Medulla oblongata (tissue), 1 donor: ENCODE results near the gene ZNF532.
"Not testable (repeated sequence)": the region's sequence is repeated elsewhere in the genome, so short reads cannot be mapped to it uniquely, and the experiment has no call there.

Experiments
- DNase-seq: peaks from one replicate; pipeline ENCODE4 v3.0.0-alpha.2; 2015; ENCODE audit errors: extremely low spot score

ZNF532 gene

DNA sequence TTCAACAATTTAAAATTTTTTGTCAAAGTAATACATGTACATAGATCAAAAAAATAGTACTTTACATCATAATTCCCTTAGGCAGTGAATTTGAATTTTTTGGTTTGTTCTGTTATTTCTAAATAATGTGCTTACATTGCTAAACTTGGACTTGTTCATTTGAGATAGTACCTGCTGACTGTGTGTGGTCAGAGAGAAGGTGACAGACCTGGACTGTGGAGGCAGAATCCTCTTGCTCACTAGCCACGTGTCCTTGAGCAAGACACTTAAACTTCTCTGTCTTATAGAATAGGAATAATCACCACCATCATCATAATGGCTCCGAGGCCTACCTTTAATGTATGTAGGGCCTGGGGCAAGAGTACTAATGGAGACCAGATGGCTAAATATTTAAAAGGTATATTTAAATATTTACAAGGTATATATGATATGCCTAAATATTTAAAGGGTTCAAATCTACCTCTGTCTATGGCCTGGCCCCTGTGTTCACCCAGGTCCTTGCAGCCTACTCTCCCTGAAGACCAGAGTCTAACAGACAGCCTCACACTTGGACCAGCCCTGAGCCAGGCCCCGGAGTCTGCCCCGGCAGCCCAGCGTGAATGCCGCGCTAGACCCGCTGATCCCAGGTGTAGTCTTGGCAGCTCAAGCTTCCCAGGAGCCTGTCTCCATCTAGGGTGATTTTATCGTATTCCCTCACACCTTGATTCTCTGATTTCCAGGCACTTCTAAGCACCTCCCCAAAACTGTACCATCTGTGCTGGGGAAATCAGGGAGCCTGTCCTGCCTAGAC, 33.5 kb downstream of the ZNF532 start:
- no peak for DNase-seq

GRCh38 chr18:58900015-58900649, 35.5 kb downstream of the ZNF532 start:
- no peak for DNase-seq

GRCh38 chr18:58901143-58901542, 36.5 kb downstream of the ZNF532 start:
- no peak for DNase-seq

DNA sequence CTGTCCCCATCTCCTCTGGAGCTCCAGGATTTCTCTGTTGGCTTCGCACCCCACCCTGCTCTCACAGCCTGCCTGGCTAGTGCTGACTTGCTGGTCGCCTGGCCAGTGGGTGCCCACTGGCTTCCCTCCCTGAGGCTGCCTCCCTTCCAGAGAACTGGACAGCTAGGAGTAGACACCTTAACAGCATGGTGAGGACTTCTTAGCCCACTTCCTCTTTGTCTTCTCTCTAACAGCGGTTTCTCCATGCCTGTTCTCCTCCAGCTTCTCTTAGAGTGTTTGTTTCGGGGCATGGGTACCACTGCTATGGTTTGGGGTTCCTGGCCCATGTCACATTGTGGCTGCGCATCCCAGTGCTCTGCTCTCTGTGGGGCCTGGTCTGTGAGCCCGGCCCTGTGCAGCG, 37.1 kb downstream of the ZNF532 start:
- no peak for DNase-seq

GRCh38 chr18:58902961-58903360, 38.3 kb downstream of the ZNF532 start:
- DNase-seq: no peak

GRCh38 chr18:58903533-58903932, 38.9 kb downstream of the ZNF532 start:
- DNase-seq: no peak

DNA sequence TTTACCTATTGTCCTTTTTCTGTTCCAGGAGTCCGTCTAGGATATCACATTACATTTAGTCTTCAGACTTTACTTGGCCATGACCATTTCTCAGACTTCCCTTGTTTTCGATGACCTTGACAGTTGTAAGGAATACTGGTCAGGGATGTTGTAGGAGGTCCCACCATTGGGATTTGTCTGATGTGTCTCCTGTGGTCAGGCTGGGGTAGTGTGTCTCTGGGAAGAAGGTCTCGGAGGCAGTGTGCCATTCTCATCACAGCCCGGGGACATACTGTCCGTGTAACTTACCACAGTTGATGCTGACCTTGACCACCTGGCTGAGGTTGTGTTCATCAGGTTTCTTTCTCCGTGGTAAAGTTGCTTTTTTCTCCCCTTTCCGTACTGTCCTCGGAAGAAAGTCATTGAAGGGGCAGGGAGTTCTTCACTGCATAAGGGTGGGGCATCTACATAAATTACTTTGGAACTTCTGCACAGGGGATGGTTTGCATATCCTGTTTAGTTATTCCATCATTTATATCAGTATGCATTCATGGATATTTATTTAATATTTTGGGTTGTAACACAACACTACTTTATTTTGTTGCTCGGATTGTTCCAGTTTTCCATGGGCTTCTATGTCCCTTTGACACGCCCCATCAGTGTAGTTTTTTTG, 41.2 kb downstream of the ZNF532 start:
- DNase-seq: no peak

DNA sequence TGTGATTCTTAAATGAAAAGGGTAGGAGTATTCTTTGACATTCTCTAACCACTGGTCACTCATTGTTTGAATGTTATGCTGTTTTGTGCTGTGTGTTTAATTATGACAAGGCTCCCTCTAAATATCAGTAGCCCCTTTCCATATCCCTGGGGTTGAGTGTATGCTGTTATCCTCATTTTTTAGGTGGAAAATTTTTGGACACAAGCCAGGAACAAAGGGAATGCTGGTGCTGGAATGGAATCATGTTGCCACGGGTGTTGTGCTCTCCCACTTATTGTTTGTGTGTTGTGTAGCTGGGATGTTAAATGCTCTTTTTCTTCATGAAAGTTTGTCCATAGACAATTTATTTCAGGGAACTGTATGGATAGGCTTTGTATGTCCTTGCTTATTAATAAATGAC, 43.3 kb downstream of the ZNF532 start:
- no peak for DNase-seq

DNA sequence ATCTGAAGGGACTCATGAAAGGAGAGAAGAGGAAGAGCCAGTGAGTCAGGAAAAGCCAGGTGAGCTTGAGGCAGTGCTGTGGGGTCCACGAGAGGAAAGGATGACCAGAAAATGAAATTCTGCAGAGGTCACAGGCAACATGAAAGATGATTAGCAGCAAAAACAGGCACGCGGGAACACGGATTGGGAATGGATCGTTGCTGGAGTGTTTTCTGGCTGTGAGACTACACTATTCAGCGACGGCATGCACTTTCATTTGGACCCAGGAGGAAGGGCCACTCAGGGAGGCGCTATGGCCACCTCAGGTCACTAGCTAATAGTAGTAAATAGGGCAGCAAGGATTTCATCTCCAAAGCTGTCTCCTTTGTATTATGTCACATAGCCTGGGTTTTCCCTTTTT, 44.8 kb downstream of the ZNF532 start:
- no peak for DNase-seq

GRCh38 chr18:58911241-58911640, 46.6 kb downstream of the ZNF532 start:
- no peak for DNase-seq

- DNase-seq: no peak
Observed at GRCh38 chr18:58911766-58912165, 47.1 kb downstream of the ZNF532 start.

GRCh38 chr18:58915006-58915799, 50.5 kb downstream of the ZNF532 start:
- DNase-seq: no peak

- no peak for DNase-seq
Observed at GRCh38 chr18:58915995-58916394, 51.3 kb downstream of the ZNF532 start.

GRCh38 chr18:58919934-58920333, 55.3 kb downstream of the ZNF532 start:
- not testable (repeated sequence) for DNase-seq

GRCh38 chr18:58922995-58923394, 58.3 kb downstream of the ZNF532 start:
- DNase-seq: no peak

GRCh38 chr18:58924473-58924872, 59.8 kb downstream of the ZNF532 start:
- DNase-seq: no peak

DNA sequence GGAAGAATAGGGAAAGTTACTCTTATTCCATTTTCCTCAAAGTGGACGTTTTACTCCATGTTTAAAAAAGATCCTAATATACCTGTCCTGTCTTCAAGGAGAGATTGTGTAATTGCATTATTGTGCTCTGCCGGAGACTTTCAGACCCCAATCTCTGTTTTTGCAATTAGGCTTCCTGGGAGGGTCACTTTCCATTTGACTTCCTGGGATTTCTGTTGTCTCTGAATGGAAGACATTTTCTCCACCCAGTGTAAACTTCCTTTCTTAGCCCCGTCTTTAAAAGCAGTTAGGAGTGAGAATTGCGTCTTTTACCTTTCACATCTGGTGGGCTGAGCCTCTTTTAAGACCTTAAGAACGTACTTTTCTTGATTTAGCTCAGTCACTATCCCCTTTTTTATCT, 63.0 kb downstream of the ZNF532 start:
- DNase-seq: no peak

- no peak for DNase-seq
Observed at GRCh38 chr18:58928386-58928785, 63.7 kb downstream of the ZNF532 start.

GRCh38 chr18:58929206-58929605, 64.5 kb downstream of the ZNF532 start:
- no peak for DNase-seq

- no peak for DNase-seq
Observed at GRCh38 chr18:58934356-58934755, 69.7 kb downstream of the ZNF532 start.

DNA sequence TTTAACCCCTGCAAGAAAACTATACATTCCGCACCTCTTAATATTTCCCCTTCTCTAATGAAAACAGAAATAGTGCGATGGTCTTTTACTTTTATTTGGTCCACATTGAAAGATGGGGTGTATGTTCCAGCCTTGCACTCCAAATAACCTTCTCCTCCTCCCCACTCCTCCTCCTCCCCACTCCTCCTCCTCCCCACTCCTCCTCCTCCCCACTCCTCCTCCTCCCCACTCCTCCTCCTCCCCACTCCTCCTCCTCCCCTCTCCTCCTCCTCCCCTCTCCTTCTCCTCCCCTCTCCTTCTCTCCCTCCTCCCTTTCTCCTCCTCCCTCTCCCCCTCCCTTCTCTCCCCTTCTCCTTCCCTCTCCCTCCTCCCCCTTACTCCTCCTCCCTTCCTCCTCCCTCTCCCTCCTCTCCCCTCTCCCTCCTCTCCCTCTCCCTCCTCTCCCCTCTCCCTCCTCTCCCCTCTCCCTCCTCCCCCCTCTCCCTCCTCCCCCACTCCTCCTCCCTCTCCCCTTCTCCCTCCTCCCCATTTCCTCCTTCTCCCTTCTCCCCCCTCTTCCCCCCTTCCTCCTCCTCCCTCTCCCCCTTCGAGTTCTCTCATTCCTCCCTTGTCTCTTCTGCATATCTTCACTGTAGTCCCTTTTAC, 70.4 kb downstream of the ZNF532 start:
- no peak for DNase-seq
